Natural killer cell treated with Interleukin-12 subunit alpha and Interleukin-12 subunit beta and Interleukin-15 and Interleukin-18, amount 100 ng/mL, for 72 hours (primary cell): ENCODE results near the gene ANXA4. TPM values are rescaled to one million over a fixed set of nuclear protein-coding genes. Genes with fewer than 3 reads are reported as not detected.
"Not testable (repeated sequence)": the region's sequence is repeated elsewhere in the genome, so short reads cannot be mapped to it uniquely, and the experiment has no call there.

Experiments
- ATAC-seq, 2 donors: fragments of 150-1000 bp; cut with Tn5 transposase in 1 of 2; sonication (Bioruptor Pico), chemical (Tn5 transposase) in 1 of 2; 2 replicates each; pipeline ENCODE4 v1.10.0; 2021
- DNase-seq: peaks from one replicate; pipeline ENCODE4 v3.0.0; 2022; ENCODE audit warnings: low spot score
- H3K27ac Mint-ChIP-seq, 2 donors: 1 replicate in 1 of 2; 2 replicates in 1 of 2; pipeline ENCODE4 v1.8.0; 2022; ENCODE audit warnings: mixed read lengths in 2 of 2, mild to moderate bottlenecking in 1 of 2, moderate library complexity in 1 of 2
- H3K27me3 Mint-ChIP-seq, 2 donors: 1 replicate in 1 of 2; 2 replicates in 1 of 2; pipeline ENCODE4 v1.8.0; 2022; ENCODE audit warnings: mixed read lengths in 2 of 2
- H3K36me3 Mint-ChIP-seq: one replicate; pipeline ENCODE4 v1.8.0; 2022; ENCODE audit warnings: mixed read lengths
- H3K4me1 Mint-ChIP-seq, 2 donors: 1 replicate in 1 of 2; 2 replicates in 1 of 2; pipeline ENCODE4 v1.8.0; 2022; ENCODE audit warnings: low read depth in 2 of 2, mixed read lengths in 2 of 2, mild to moderate bottlenecking in 1 of 2
- H3K4me3 Mint-ChIP-seq: one replicate; pipeline ENCODE4 v1.8.0; 2022; ENCODE audit warnings: mixed read lengths
- H3K9me3 Mint-ChIP-seq: 2 replicates; pipeline ENCODE4 v1.8.0; 2022; ENCODE audit warnings: mixed read lengths
- total RNA-seq, 2 donors: library from RNA; stranded (reverse); gene quantifications; one replicate each; pipeline ENCODE4 v1.2.3, GENCODE V29; 2022

The ANXA4 gene
- total RNA-seq, 2 donors from 2014 or later, result 15.2 to 21.7 TPM

GRCh38 chr2:69729781-69730180 lies 12.2 kb upstream of the ANXA4 start:
- Mint-ChIP-seq H3K9me3 (no peaks in the 10 kb centered on the region), H3K27me3 (no peaks in the 10 kb centered on the region), H3K4me1 (peaks cover under 1 to 6% of the 10 kb centered on the region in 2 donors), H3K4me3 (no peak overlapping the region), H3K27ac (no peak overlapping the region), H3K36me3 (no peaks in the 10 kb centered on the region)
- DNase-seq, result no peak
- ATAC-seq, result no peak

- H3K36me3 Mint-ChIP-seq, result no peaks in the 10 kb centered on the region
- H3K4me1 Mint-ChIP-seq, result peaks cover 0 to 5% of the 10 kb centered on the region in 2 donors
- H3K4me3 Mint-ChIP-seq, result no peak overlapping the region
- H3K27me3 Mint-ChIP-seq, result no peaks in the 10 kb centered on the region
- H3K9me3 Mint-ChIP-seq, result no peaks in the 10 kb centered on the region
- DNase-seq (no peak), ATAC-seq (no peak)
- H3K27ac Mint-ChIP-seq, result no peak overlapping the region
These were observed 10.6 kb upstream of the ANXA4 start for GRCh38 chr2:69731147-69731970.

- no peaks in the 10 kb centered on the region for H3K9me3 Mint-ChIP-seq
- no peak overlapping the region for H3K4me3 Mint-ChIP-seq
- no peak for ATAC-seq
- peaks cover 0 to 4% of the 10 kb centered on the region in 2 donors for H3K27me3 Mint-ChIP-seq
- peaks cover 0 to 5% of the 10 kb centered on the region in 2 donors for H3K4me1 Mint-ChIP-seq
- H3K27ac Mint-ChIP-seq, result no peak overlapping the region
- no peak for DNase-seq
- no peaks in the 10 kb centered on the region for H3K36me3 Mint-ChIP-seq
These were observed 8.4 kb upstream of the ANXA4 start for GRCh38 chr2:69733342-69734034.

- H3K4me1 Mint-ChIP-seq, result peaks cover 0 to 5% of the 10 kb centered on the region in 2 donors
- peak overlapping the region in 1 of 2 donors; percentile 46 for H3K27ac Mint-ChIP-seq
- ATAC-seq, result no peak
- DNase-seq, result no peak
- no peaks in the 10 kb centered on the region for H3K36me3 Mint-ChIP-seq
- H3K9me3 Mint-ChIP-seq, result no peaks in the 10 kb centered on the region
- H3K27me3 Mint-ChIP-seq, result peaks cover 0 to 4% of the 10 kb centered on the region in 2 donors
- no peak overlapping the region for H3K4me3 Mint-ChIP-seq
These were observed 7.8 kb upstream of the ANXA4 start for GRCh38 chr2:69734035-69734611.

GRCh38 chr2:69734854-69735544 lies 6.9 kb upstream of the ANXA4 start:
- DNase-seq, result no peak
- H3K27me3 Mint-ChIP-seq, result peaks cover 0 to 4% of the 10 kb centered on the region in 2 donors
- ATAC-seq, result no peak
- H3K4me1 Mint-ChIP-seq, result peaks cover 0 to 5% of the 10 kb centered on the region in 2 donors
- H3K36me3 Mint-ChIP-seq, result no peaks in the 10 kb centered on the region
- H3K9me3 Mint-ChIP-seq, result no peaks in the 10 kb centered on the region
- H3K4me3 Mint-ChIP-seq, result no peak overlapping the region
- peak overlapping the region in 1 of 2 donors; percentile 46 for H3K27ac Mint-ChIP-seq

- no peaks in the 10 kb centered on the region for H3K9me3 Mint-ChIP-seq
- no peaks in the 10 kb centered on the region for H3K36me3 Mint-ChIP-seq
- H3K4me3 Mint-ChIP-seq, result no peak overlapping the region
- peaks cover 0 to 5% of the 10 kb centered on the region in 2 donors for H3K4me1 Mint-ChIP-seq
- no peak overlapping the region for H3K27ac Mint-ChIP-seq
- ATAC-seq, result no peak
- peaks cover 0 to 4% of the 10 kb centered on the region in 2 donors for H3K27me3 Mint-ChIP-seq
- no peak for DNase-seq
These were observed 6.2 kb upstream of the ANXA4 start for GRCh38 chr2:69735686-69736085.

- not testable (repeated sequence) for DNase-seq, H3K27me3 Mint-ChIP-seq, H3K36me3 Mint-ChIP-seq, ATAC-seq, H3K9me3 Mint-ChIP-seq, H3K4me3 Mint-ChIP-seq, H3K27ac Mint-ChIP-seq
- H3K4me1 Mint-ChIP-seq, result peaks cover 13 to 20% of the 10 kb centered on the region in 2 donors
These were observed 3.8 kb upstream of the ANXA4 start for GRCh38 chr2:69738149-69738548.

GRCh38 chr2:69740502-69740951 lies 1.4 kb upstream of the ANXA4 start:
- DNase-seq (no peak), ATAC-seq (no peak)
- Mint-ChIP-seq H3K4me1 (peaks cover 15 to 22% of the 10 kb centered on the region in 2 donors), H3K9me3 (no peaks in the 10 kb centered on the region), H3K27ac (peak overlapping the region; percentile 91 to 96), H3K36me3 (no peaks in the 10 kb centered on the region), H3K4me3 (peak overlapping the region; percentile 95), H3K27me3 (peaks cover 0 to 4% of the 10 kb centered on the region in 2 donors)

- ATAC-seq, result peak in 1 of 2 donors; percentile 17
- peak overlapping the region; percentile 95 for H3K4me3 Mint-ChIP-seq
- no peak for DNase-seq
- peak overlapping the region; percentile 91 to 96 for H3K27ac Mint-ChIP-seq
- no peaks in the 10 kb centered on the region for H3K36me3 Mint-ChIP-seq
- peaks cover 0 to 4% of the 10 kb centered on the region in 2 donors for H3K27me3 Mint-ChIP-seq
- peaks cover 15 to 22% of the 10 kb centered on the region in 2 donors for H3K4me1 Mint-ChIP-seq
- H3K9me3 Mint-ChIP-seq, result no peaks in the 10 kb centered on the region
These were observed 732 bp upstream of the ANXA4 start for GRCh38 chr2:69741229-69741574.

- ATAC-seq (peak in 1 of 2 donors; percentile 61), DNase-seq (no peak)
- Mint-ChIP-seq H3K27me3 (no peaks in the 10 kb centered on the region), H3K36me3 (no peaks in the 10 kb centered on the region), H3K9me3 (no peaks in the 10 kb centered on the region), H3K4me1 (peaks cover 15 to 22% of the 10 kb centered on the region in 2 donors), H3K4me3 (peak overlapping the region; percentile 95), H3K27ac (peak overlapping the region; percentile 76 to 96)
These were observed 503 bp downstream of the ANXA4 start for GRCh38 chr2:69742322-69742952.

- DNase-seq, result no peak
- Mint-ChIP-seq H3K4me1 (peaks cover 15 to 22% of the 10 kb centered on the region in 2 donors), H3K27ac (no peak overlapping the region), H3K27me3 (no peaks in the 10 kb centered on the region), H3K4me3 (no peak overlapping the region), H3K36me3 (no peaks in the 10 kb centered on the region), H3K9me3 (no peaks in the 10 kb centered on the region)
- ATAC-seq, result no peak
These were observed 1.9 kb downstream of the ANXA4 start for GRCh38 chr2:69743847-69744264.

GRCh38 chr2:69744456-69744855 lies 2.5 kb downstream of the ANXA4 start:
- H3K4me3 Mint-ChIP-seq, result no peak overlapping the region
- H3K9me3 Mint-ChIP-seq, result no peaks in the 10 kb centered on the region
- no peaks in the 10 kb centered on the region for H3K36me3 Mint-ChIP-seq
- no peak for DNase-seq
- no peak for ATAC-seq
- no peak overlapping the region for H3K27ac Mint-ChIP-seq
- no peaks in the 10 kb centered on the region for H3K27me3 Mint-ChIP-seq
- H3K4me1 Mint-ChIP-seq, result peaks cover 17 to 27% of the 10 kb centered on the region in 2 donors

GRCh38 chr2:69745035-69745434 lies 3.1 kb downstream of the ANXA4 start:
- Mint-ChIP-seq H3K4me3 (no peak overlapping the region), H3K9me3 (no peaks in the 10 kb centered on the region), H3K27me3 (no peaks in the 10 kb centered on the region), H3K27ac (no peak overlapping the region), H3K4me1 (peaks cover 17 to 28% of the 10 kb centered on the region in 2 donors), H3K36me3 (no peaks in the 10 kb centered on the region)
- ATAC-seq (no peak), DNase-seq (no peak)
